ENCODE results near the gene NGEF. TPM values are rescaled to one million over a fixed set of nuclear protein-coding genes. Genes with fewer than 3 reads are reported as not detected.
A peak's percentile ranks its signal among the peaks of the same experiment; 100 is the strongest.

Gene NGEF
- total RNA-seq, 1 experiment from 2014 or later = 1.9 TPM

- Histone ChIP-seq H2AK5ac (ENCODE audit: insufficient read length, low read length) (no peak overlapping the region), H3K4ac (ENCODE audit: low read depth, low read length) (no peak overlapping the region), H2BK12ac (ENCODE audit: insufficient read length, low read depth, low read length) (no peak overlapping the region), H2BK120ac (ENCODE audit: low read depth, low read length, poor library complexity, severe bottlenecking) (no peak overlapping the region), H4K91ac (ENCODE audit: insufficient read length, low read depth, low read length) (no peak overlapping the region), H3K23ac (ENCODE audit: insufficient read length, low read depth, low read length) (no peak overlapping the region), H3K18ac (ENCODE audit: insufficient read length, low read depth, low read length) (no peak overlapping the region), H3K4me2 (ENCODE audit: insufficient read depth, insufficient read length, low read length) (no peak overlapping the region), H3K27me3 (ENCODE audit: insufficient read depth, low read length) (no peaks in the 10 kb centered on the region), H3K23me2 (ENCODE audit: insufficient read length, low read depth, low read length, poor library complexity, severe bottlenecking) (no peaks in the 10 kb centered on the region), H3K79me2 (ENCODE audit: insufficient read depth, low read length) (no peaks in the 10 kb centered on the region), H3K9me3 (ENCODE audit: control insufficient read depth, low read depth, low read length) (no peaks in the 10 kb centered on the region), H3K56ac (ENCODE audit: insufficient read length, low read depth, low read length) (no peak overlapping the region), H2BK20ac (ENCODE audit: low read depth, low read length, poor library complexity, severe bottlenecking) (no peak overlapping the region), H2BK5ac (ENCODE audit: insufficient read length, low read length) (no peak overlapping the region), H3T11ph (ENCODE audit: low read length) (no peak overlapping the region), H4K20me1 (ENCODE audit: control insufficient read depth, insufficient read depth, insufficient read length) (no peaks in the 10 kb centered on the region), H4K5ac (ENCODE audit: insufficient read length, low read depth, low read length) (no peak overlapping the region), H3K4me1 (ENCODE audit: insufficient read depth, low read length) (no peaks in the 10 kb centered on the region), H3K79me1 (ENCODE audit: insufficient read depth, low read depth, low read length, poor library complexity, severe bottlenecking) (no peaks in the 10 kb centered on the region), H3K14ac (ENCODE audit: insufficient read depth, low read length) (no peak overlapping the region), H2BK15ac (ENCODE audit: low read depth, low read length) (no peak overlapping the region), H2AFZ (ENCODE audit: low read length) (no peak overlapping the region), H4K8ac (replicated peaks; ENCODE audit: insufficient read length, low read depth, low read length) (no peak overlapping the region), H3K27ac (ENCODE audit: insufficient read length, low read depth, low read length) (no peak overlapping the region), H3K9ac (ENCODE audit: extremely low read depth, insufficient read length, low read length) (no peak overlapping the region)
- no peak for TF ChIP-seq CTCF (conservative IDR thresholded peaks at IDR 0.05)
- Mint-ChIP-seq H3K27me3 (ENCODE audit: low read depth) (peaks cover 4% of the 10 kb centered on the region), H3K27ac (peak overlapping the region in 1 of 3 experiments; percentile 19; a peak in 1 of 7 replicates), H3K4me3 (no peak overlapping the region), H3K4me1 (peaks cover 12 to 25% of the 10 kb centered on the region in 2 experiments), H3K36me3 (ENCODE audit: insufficient read depth in 1 of 3, low read depth in 3 of 3) (no peaks in the 10 kb centered on the region), H3K9me3 (no peaks in the 10 kb centered on the region; a peak in 1 of 5 replicates)
- WGBS (ENCODE audit: extremely low coverage, insufficient read length, low lambda C conversion rate) = no CpG with 5 or more reads among the region's 13 CpGs
- DNase-seq = no peak
Measured at GRCh38 chr2:233060501-233060979, 47.5 kb upstream of the NGEF start.

All from H9 (cell line).